HepG2 (cell line): Measurements from ENCODE around the gene MOCS1. TPM values are rescaled to one million over a fixed set of nuclear protein-coding genes. Genes with fewer than 3 reads are reported as not detected.

ENCODE experiments used
- ATAC-seq: fragments of 200-7000 bp; cut with Tn5 transposase; 3 replicates; pipeline ENCODE4 v1.9.1; 2020; ENCODE audit warnings: mild to moderate bottlenecking, moderate library complexity
- BruUV-seq: library from RNA; stranded (reverse); fragments of 400-500 nt; replicated peaks from 2 replicates; lab custom pipeline; 2021; lab: Mats Ljungman, UMichigan
- CTCF ChIA-PET: fragments of 300-600 bp; formaldehyde crosslinking; extraction: SDS; loops from one replicate; lab custom pipeline; 2021; ENCODE audit warnings: low total read pairs, inconsistent platforms, low intra/inter-chr PET ratio; lab: Yijun Ruan, JAX
- POLR2A ChIA-PET: fragments of 350-600 bp; sonication (Branson Sonifier 250); formaldehyde crosslinking; loops from one replicate; lab custom pipeline; 2020; ENCODE audit warnings: antibody characterized with exemption, inconsistent platforms; lab: Yijun Ruan, JAX
- DNase-seq: peaks from one replicate; pipeline ENCODE4 v3.0.0-alpha.2; 2015; ENCODE audit warnings: low spot score
- FAIRE-seq: peaks from 3 replicates; lab custom pipeline; 2011; peaks lifted over from hg19 to GRCh38; lab: Jason Lieb, UNC
- H2AFZ ChIP-seq: one replicate; pipeline ENCODE4 v1.6.1; 2011; ENCODE audit warnings: low read length, inconsistent platforms
- H3K27ac ChIP-seq: fragments of 300-600 bp; 3 replicates; pipeline ENCODE4 v1.8.0; 2011; ENCODE audit warnings: mixed run types, mild to moderate bottlenecking, mixed read lengths, low read length, inconsistent platforms; ENCODE audit not compliant: insufficient read depth; ENCODE audit errors: extremely low read length
- H3K27me3 ChIP-seq, 2 experiments: fragments of 200-600 bp in 1 of 2; 2 replicates in 1 of 2; 3 replicates in 1 of 2; pipeline versions ENCODE4 v1.6.0 to v1.8.0; 2011; ENCODE audit warnings: low read length in 2 of 2, mild to moderate bottlenecking in 2 of 2, moderate library complexity in 2 of 2, inconsistent platforms in 1 of 2; ENCODE audit not compliant: insufficient read depth in 2 of 2, control insufficient read depth in 1 of 2
- H3K36me3 ChIP-seq, 2 experiments: fragments of 200-600 bp in 1 of 2; replicated peaks in 1 of 2; 2 replicates in 1 of 2; 3 replicates in 1 of 2; pipeline versions ENCODE4 v1.5.1 to v1.8.0; 2011; ENCODE audit warnings: low read length in 2 of 2, inconsistent platforms in 1 of 2; ENCODE audit not compliant: insufficient read depth in 2 of 2, control insufficient read depth in 1 of 2
- H3K4me1 ChIP-seq: 2 replicates; pipeline ENCODE4 v1.5.1; 2012; ENCODE audit warnings: low read length, inconsistent platforms; ENCODE audit not compliant: insufficient read depth
- H3K4me2 ChIP-seq: 2 replicates; pipeline ENCODE4 v1.6.0; 2011; ENCODE audit warnings: low read depth, low read length, inconsistent platforms
- H3K4me3 ChIP-seq, 3 experiments: fragments of 200-600 bp in 1 of 3; sonication (generic), shearing (Covaris generic) in 1 of 3; replicated peaks in 1 of 3; 2 replicates each; pipeline ENCODE4 v1.5.1; 2011 to 2016; ENCODE audit warnings: low read length in 3 of 3, inconsistent platforms in 2 of 3, low read depth in 2 of 3, mild to moderate bottlenecking in 2 of 3, control low read depth in 1 of 3, mixed read lengths in 1 of 3; ENCODE audit not compliant: insufficient read depth in 1 of 3
- H3K79me2 ChIP-seq: one replicate; pipeline ENCODE4 v1.6.1; 2011; ENCODE audit warnings: low read length, inconsistent platforms; ENCODE audit not compliant: insufficient read depth
- H3K9ac ChIP-seq: 2 replicates; pipeline ENCODE4 v1.6.0; 2011; ENCODE audit warnings: mild to moderate bottlenecking, low read depth, low read length, inconsistent platforms; ENCODE audit not compliant: insufficient read depth
- H3K9me3 ChIP-seq: 2 replicates; pipeline ENCODE4 v1.5.1; 2012; ENCODE audit warnings: mild to moderate bottlenecking, low read length
- H4K20me1 ChIP-seq: 2 replicates; pipeline ENCODE4 v1.6.0; 2011; ENCODE audit warnings: inconsistent platforms, mild to moderate bottlenecking, low read length, moderate library complexity; ENCODE audit not compliant: insufficient read depth
- CREBL2 ChIP-seq: sonication (generic); formaldehyde crosslinking; IDR thresholded peaks from 2 replicates; pipeline ENCODE4 v1.8.1; 2023; ENCODE audit warnings: missing genetic modification reagents, mild to moderate bottlenecking, borderline replicate concordance
- ELF1 ChIP-seq: sonication (generic); formaldehyde crosslinking; IDR thresholded peaks from 2 replicates; pipeline ENCODE4 v1.4.0; 2020; ENCODE audit warnings: missing genetic modification reagents
- JARID2 ChIP-seq: sonication (generic); formaldehyde crosslinking; IDR thresholded peaks from 2 replicates; pipeline ENCODE4 v1.8.1; 2023; ENCODE audit warnings: missing genetic modification reagents, inconsistent platforms; ENCODE audit not compliant: insufficient replicate concordance
- PBX3 ChIP-seq: sonication (generic); formaldehyde crosslinking; IDR thresholded peaks from 2 replicates; pipeline ENCODE4 v1.8.1; 2023; ENCODE audit warnings: missing genetic modification reagents, inconsistent platforms, borderline replicate concordance
- RORA ChIP-seq: sonication (generic); formaldehyde crosslinking; IDR thresholded peaks from 2 replicates; pipeline ENCODE4 v1.5.0; 2020; ENCODE audit warnings: mild to moderate bottlenecking, missing genetic modification reagents, moderate library complexity
- SMARCC2 ChIP-seq: fragments of 450-650 bp; IDR thresholded peaks from 2 replicates; pipeline ENCODE4 v1.6.1; 2017; ENCODE audit warnings: antibody characterized with exemption, mild to moderate bottlenecking
- SOX6 ChIP-seq, 2 experiments: fragments of 450-650 bp in 1 of 2; sonication (generic) in 1 of 2; formaldehyde crosslinking in 1 of 2; IDR thresholded peaks; 2 replicates each; pipeline versions ENCODE4 v1.4.0 to v1.6.1; 2017 to 2020; ENCODE audit warnings: antibody characterized with exemption in 1 of 2, mild to moderate bottlenecking in 1 of 2, missing genetic modification reagents in 1 of 2
- STAT5B ChIP-seq: sonication (generic); formaldehyde crosslinking; IDR thresholded peaks from 2 replicates; pipeline ENCODE4 v1.4.0; 2020; ENCODE audit warnings: missing genetic modification reagents
- ZNF121 ChIP-seq: sonication (generic); formaldehyde crosslinking; IDR thresholded peaks from 2 replicates; pipeline ENCODE4 v1.5.0; 2020; ENCODE audit warnings: mild to moderate bottlenecking, missing genetic modification reagents
- ZNF282 ChIP-seq: fragments of 450-650 bp; IDR thresholded peaks from 2 replicates; pipeline ENCODE4 v1.6.1; 2018; ENCODE audit not compliant: partially characterized antibody
- ZNF432 ChIP-seq: sonication (generic); formaldehyde crosslinking; IDR thresholded peaks from 2 replicates; pipeline ENCODE4 v1.5.0; 2020; ENCODE audit warnings: missing genetic modification reagents, mild to moderate bottlenecking, borderline replicate concordance
- ZNF768 ChIP-seq: sonication (generic); formaldehyde crosslinking; IDR thresholded peaks from 2 replicates; pipeline ENCODE4 v1.4.0; 2020; ENCODE audit warnings: missing genetic modification reagents
- WGBS: methylation state at CpG from one replicate; pipeline ENCODE4 v1.1.6; 2017; ENCODE audit warnings: low lambda C conversion rate; 5-methylcytosine and 5-hydroxymethylcytosine counted together
- in situ Hi-C: cut with HindIII; loops from 2 replicates; pipeline ENCODE4 v1.10.0; 2017; ENCODE audit warnings: low pct_unique_long_range_greater_than_20kb; ENCODE audit not compliant: extremely low pct_ligation_motif_present
- intact Hi-C: fragments of 100-400 bp; cut with micrococcal nuclease; formaldehyde crosslinking; loops from one replicate; pipeline ENCODE4 v1.10.0; 2022; ENCODE audit not compliant: unreplicated experiment
- polyA plus RNA-seq, 8 experiments: library from polyadenylated mRNA; depleted of rRNA in 3 of 8; stranded (reverse) in 7 of 8; unstranded in 1 of 8; fragments of >200 nt; fragmentation: Illumina TruSeq in 4 of 8; extraction: Trizol in 4 of 8; gene quantifications; 2 replicates each; pipeline versions ENCODE4 v1.2.1 to v1.2.3, GENCODE V29; 2011 to 2016; ENCODE audit warnings: low read depth in 4 of 8, missing spikeins in 1 of 8, mixed read lengths in 1 of 8; ENCODE audit not compliant: insufficient read depth in 1 of 8
- total RNA-seq, 5 experiments: library from RNA; depleted of rRNA; stranded (reverse); fragments of >200 nt; fragmentation: Illumina TruSeq; extraction: Trizol; gene quantifications; 2 replicates each; pipeline ENCODE4 v1.2.3, GENCODE V29; 2016; ENCODE audit warnings: low read depth in 1 of 5

MOCS1 gene
- total and polyA plus RNA-seq, 2 of the 13 experiments (the other 11 are each of a cell fraction or from before 2014, with no cell fraction given) = 5.3 to 11.7 TPM

GRCh38 chr6:39956936-39957335 is 22.7 kb upstream of the MOCS1 start:
- Histone ChIP-seq H3K4me2 (no peak overlapping the region), H3K27ac (no peak overlapping the region), H4K20me1 (no peaks in the 10 kb centered on the region), H3K79me2 (no peaks in the 10 kb centered on the region), H3K9ac (no peak overlapping the region), H3K27me3 (no peaks in the 10 kb centered on the region), H3K4me1 (no peaks in the 10 kb centered on the region), H2AFZ (no peak overlapping the region), H3K4me3 (no peak overlapping the region), H3K9me3 (no peaks in the 10 kb centered on the region), H3K36me3 (no peaks in the 10 kb centered on the region)
- ATAC-seq = no peak
- no TSS peak for BruUV-seq
- POLR2A ChIA-PET = no interaction called here
- in situ Hi-C loops (no loop called here), intact Hi-C loops (no loop called here)
- TF ChIP-seq ZNF121 (CRISPR knock-in tag) = no peak
- no peak for TF ChIP-seq ZNF282
- TF ChIP-seq SMARCC2 = no peak
- no peak for TF ChIP-seq STAT5B (CRISPR knock-in tag)
- CTCF ChIA-PET = no interaction called here
- FAIRE-seq = no peak
- DNase-seq = no peak
- WGBS = 51% methylated on average over 4 of the region's 4 CpGs

GRCh38 chr6:39953076-39953618 is 18.9 kb upstream of the MOCS1 start:
- H2AFZ ChIP-seq = no peak overlapping the region
- ChIA-PET POLR2A (no interaction called here), CTCF (no interaction called here)
- H3K27ac ChIP-seq = no peak overlapping the region
- no peak overlapping the region for H3K4me2 ChIP-seq
- no peaks in the 10 kb centered on the region for H3K36me3 ChIP-seq
- no peaks in the 10 kb centered on the region for H4K20me1 ChIP-seq
- TF ChIP-seq SOX6 (IDR thresholded peaks at IDR 0.05) = no peak
- TF ChIP-seq SOX6 (CRISPR knock-in tag; IDR thresholded peaks at IDR 0.05) = no peak
- TF ChIP-seq ZNF768 (CRISPR knock-in tag) = no peak
- no peak for TF ChIP-seq PBX3 (CRISPR knock-in tag)
- TF ChIP-seq CREBL2 (CRISPR knock-in tag) = no peak
- no peak for TF ChIP-seq ELF1 (CRISPR knock-in tag)
- no peak for TF ChIP-seq JARID2
- TF ChIP-seq RORA (CRISPR knock-in tag) = no peak
- TF ChIP-seq ZNF432 = no peak
- H3K27me3 ChIP-seq = no peaks in the 10 kb centered on the region
- no peak overlapping the region for H3K9ac ChIP-seq
- no peaks in the 10 kb centered on the region for H3K9me3 ChIP-seq
- in situ Hi-C loops = no loop called here
- ATAC-seq = no peak
- FAIRE-seq = no peak
- intact Hi-C loops = no loop called here
- no TSS peak for BruUV-seq
- no peak for DNase-seq
- WGBS = 7% methylated on average over 2 of the region's 2 CpGs
- H3K79me2 ChIP-seq = no peaks in the 10 kb centered on the region
- no peak overlapping the region for H3K4me3 ChIP-seq
- H3K4me1 ChIP-seq = peaks cover 8% of the 10 kb centered on the region
